HG02759 (cell line): ENCODE results near the gene IL1RAPL1.

Experiments
- ATAC-seq: cut with Tn5 transposase; IDR thresholded peaks from one replicate; pipeline ENCODE4 v1.9.1; 2021; ENCODE audit warnings: mild to moderate bottlenecking, moderate library complexity; ENCODE audit not compliant: unreplicated experiment

The IL1RAPL1 gene

GRCh38 chrX:29604381-29604780 lies 1017.1 kb downstream of the IL1RAPL1 start:
- ATAC-seq, result no peak

GRCh38 chrX:29617276-29617675 lies 1030.0 kb downstream of the IL1RAPL1 start:
- ATAC-seq, result no peak

- no peak for ATAC-seq
These were observed 1030.5 kb downstream of the IL1RAPL1 start for GRCh38 chrX:29617725-29618124.

- no peak for ATAC-seq
These were observed 1040.6 kb downstream of the IL1RAPL1 start for GRCh38 chrX:29627833-29628232.

DNA sequence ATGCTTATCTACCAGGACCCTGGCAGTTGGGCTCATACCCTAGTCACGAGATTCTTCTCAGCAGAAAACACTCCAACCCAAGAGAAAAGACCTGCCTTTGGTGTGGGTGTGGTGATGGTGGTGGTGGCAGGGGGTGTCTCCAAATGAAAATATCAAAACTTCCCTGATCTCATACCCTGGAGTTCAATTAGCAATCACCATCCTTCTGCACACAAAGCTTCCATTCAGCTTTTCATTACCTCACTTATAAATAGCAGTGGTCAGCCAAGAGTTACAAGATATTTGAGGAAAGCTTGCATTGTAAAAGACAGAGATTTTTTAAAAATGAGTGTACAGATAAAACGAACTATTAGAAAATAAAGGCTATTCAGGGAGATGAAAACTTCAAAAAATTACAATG lies 1047.3 kb downstream of the IL1RAPL1 start:
- no peak for ATAC-seq

DNA sequence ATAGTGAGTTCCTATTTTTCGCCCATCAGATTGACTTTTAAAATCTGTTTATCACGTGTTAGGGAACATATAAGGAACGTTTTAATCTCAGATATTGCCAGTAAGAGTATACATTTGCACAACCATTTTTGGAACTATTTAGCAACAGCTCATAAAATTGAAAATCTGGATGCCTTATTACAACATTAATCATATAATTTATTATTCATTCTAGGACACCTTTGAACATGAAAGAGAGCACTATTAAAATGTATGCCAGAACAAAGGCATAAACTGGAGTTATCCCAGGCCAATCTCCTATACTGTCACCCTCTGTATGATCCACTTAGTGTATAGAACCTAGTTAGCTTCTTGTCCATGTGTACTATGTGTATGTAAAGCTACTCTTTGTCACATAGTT lies 1049.1 kb downstream of the IL1RAPL1 start:
- ATAC-seq, result no peak

GRCh38 chrX:29640106-29640505 lies 1052.9 kb downstream of the IL1RAPL1 start:
- no peak for ATAC-seq

- ATAC-seq, result no peak
These were observed 1054.2 kb downstream of the IL1RAPL1 start for GRCh38 chrX:29641461-29641860.

DNA sequence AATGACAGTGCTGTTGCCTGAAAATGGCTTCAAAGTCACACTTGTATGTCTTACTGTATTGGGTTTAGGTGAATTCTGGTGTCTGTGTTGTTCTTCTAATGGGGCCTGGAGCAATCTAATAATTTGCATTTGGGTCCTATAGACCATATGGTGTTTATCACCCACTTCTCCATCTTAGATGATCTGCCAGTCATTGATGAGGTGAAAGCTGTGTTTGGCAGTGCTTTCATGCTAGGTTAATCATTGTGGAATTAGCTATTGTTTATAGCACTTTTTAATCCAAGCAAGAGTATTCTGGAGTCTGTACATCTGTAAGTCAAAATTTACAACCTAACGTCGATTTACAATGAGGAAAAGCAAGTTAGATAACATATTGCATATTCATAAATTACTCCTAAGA lies 1055.9 kb downstream of the IL1RAPL1 start:
- no peak for ATAC-seq

- no peak for ATAC-seq
These were observed 1060.9 kb downstream of the IL1RAPL1 start for GRCh38 chrX:29648161-29648560.

DNA sequence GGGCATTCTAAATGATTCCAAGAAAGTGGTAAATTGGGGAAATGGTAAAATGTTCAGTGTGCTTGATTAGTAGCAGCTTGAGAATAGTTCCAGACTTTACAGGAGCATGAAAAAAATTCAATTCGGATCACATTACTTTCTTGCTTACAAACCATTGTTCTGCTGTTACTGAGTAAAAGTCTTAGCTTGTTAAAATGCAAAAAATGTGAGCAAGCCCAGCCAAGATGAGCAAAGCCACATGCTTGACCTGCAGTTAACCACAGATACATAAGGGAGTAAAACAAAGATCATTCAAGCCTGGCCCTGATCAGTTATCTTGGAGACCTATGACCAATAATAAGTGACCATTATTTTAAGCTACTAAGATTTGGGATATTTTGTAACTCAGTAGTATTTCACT lies 1065.2 kb downstream of the IL1RAPL1 start:
- ATAC-seq, result no peak

DNA sequence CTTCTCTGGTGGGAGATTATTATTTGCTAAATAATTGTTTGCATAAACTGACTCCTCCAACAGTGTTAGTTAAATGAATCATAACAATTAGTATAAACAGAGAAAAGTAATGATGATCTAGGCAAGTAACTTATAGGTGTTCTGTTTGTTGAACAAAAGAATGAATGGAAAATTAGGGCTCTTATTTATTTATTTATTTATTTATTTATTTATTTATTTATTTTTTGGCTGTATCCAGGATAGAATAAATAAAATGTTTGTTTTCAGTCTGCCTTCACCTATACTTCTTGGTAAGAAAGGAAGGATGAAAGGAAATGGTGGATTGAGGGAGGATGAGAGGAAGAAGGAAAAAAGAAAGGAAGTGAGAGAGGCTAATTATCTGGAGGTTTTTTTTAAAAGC lies 1066.5 kb downstream of the IL1RAPL1 start:
- ATAC-seq, result no peak

GRCh38 chrX:29659911-29660310 lies 1072.7 kb downstream of the IL1RAPL1 start:
- no peak for ATAC-seq

DNA sequence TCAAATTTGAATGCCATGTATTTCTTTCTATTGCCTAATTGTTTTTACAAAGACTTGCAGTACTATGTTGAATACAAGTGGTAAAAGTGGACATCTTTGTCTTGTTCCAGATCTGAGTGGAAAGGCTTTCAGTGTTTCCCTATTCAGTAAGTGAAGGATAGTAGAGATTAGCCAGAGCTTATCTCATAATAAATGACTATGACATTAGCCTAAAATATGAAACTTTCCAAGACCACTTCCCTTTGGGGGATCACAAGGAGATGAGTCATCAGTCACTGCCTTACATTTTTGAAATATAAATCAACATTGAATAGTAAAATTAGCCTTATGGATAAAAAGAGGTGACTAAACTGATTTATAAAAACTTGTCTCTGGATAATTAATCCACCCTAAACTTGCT lies 1074.0 kb downstream of the IL1RAPL1 start:
- ATAC-seq, result no peak

- ATAC-seq, result no peak
These were observed 1074.9 kb downstream of the IL1RAPL1 start for GRCh38 chrX:29662101-29662500.

DNA sequence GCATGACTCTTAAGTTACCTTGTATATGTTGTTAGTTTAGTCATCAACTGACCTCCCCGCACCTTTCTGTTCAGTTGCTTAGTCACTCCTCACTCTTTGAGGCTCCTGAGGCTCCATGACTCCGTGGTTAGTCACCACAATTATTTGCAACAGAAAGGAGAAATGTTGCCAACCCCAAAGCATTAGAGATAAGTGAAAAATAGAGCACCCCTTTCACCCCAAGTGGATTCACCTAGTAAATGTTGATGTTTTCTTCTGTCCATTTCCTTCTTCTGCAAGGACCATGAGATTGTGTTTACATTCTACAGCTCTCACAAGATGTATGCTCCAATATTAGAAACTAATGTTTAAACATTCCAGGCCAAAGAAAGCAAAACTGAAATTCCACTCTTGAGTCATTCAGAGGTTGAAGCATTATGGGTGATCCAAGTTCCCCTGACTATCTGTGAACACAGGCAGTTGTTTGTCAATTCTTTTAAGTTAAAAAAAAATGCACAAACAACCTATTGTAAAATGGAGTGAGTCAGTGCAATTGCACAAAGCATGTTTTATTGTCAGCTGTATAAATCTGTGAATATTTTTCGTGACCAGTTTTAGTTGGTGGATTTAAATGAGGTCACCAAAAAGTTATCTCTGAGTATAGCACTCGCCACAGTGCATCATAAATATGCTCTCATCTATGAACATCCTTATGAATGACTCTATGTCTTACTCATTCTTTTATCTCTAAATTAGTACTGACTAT lies 1075.7 kb downstream of the IL1RAPL1 start:
- peak; percentile 83 for ATAC-seq

- no peak for ATAC-seq
These were observed 1078.3 kb downstream of the IL1RAPL1 start for GRCh38 chrX:29665532-29665931.

- no peak for ATAC-seq
These were observed 1079.1 kb downstream of the IL1RAPL1 start for GRCh38 chrX:29666366-29666765.

GRCh38 chrX:29671421-29671820 lies 1084.2 kb downstream of the IL1RAPL1 start:
- no peak for ATAC-seq

GRCh38 chrX:29687687-29688086 lies 1100.4 kb downstream of the IL1RAPL1 start:
- ATAC-seq, result no peak

GRCh38 chrX:29690061-29690460 lies 1102.8 kb downstream of the IL1RAPL1 start:
- no peak for ATAC-seq

- no peak for ATAC-seq
These were observed 1103.8 kb downstream of the IL1RAPL1 start for GRCh38 chrX:29691044-29691443.

DNA sequence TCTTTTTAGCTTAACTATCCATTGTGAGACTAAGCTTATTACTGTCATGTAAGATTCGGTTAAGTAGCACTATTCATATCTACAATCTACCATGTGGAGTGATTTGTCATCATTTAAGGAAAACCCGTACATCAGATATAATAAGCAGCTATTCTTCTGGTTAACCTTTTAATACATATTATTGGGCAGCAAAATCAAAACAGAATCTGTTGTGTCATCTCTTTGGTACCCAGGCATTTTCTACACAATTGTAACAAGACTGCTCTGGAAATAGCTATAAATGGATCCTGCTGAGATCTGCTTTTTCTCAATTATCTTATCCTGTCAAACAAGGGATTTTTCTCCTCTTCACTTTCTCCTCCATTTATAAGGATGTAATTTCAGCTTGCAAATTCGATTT lies 1106.7 kb downstream of the IL1RAPL1 start:
- ATAC-seq, result no peak
